GM19455 (cell line): ENCODE results near the gene ELFN1.

ENCODE experiments used
- ATAC-seq: cut with Tn5 transposase; IDR thresholded peaks from one replicate; pipeline ENCODE4 v1.9.1; 2021; ENCODE audit not compliant: unreplicated experiment

The ELFN1 gene

DNA sequence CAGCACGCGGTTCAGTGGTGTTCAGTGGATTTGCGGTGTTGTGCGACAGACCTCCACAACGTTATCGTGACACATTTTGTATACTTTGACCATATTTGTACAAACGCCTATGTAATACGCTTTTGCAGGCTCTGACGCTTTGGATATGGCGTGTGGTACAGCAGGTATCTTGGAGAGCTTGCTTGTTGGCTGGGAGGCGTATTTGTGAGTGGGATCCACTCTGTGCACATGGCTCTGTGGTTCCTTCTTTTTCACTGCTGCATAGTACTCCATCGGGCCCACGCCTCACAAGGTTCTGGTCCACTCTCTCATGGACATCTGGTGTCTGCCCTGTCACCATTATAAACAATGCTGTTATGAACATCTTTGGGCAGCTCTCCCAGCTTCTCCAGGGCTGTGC, 53.2 kb downstream of the ELFN1 start:
- ATAC-seq = no peak

DNA sequence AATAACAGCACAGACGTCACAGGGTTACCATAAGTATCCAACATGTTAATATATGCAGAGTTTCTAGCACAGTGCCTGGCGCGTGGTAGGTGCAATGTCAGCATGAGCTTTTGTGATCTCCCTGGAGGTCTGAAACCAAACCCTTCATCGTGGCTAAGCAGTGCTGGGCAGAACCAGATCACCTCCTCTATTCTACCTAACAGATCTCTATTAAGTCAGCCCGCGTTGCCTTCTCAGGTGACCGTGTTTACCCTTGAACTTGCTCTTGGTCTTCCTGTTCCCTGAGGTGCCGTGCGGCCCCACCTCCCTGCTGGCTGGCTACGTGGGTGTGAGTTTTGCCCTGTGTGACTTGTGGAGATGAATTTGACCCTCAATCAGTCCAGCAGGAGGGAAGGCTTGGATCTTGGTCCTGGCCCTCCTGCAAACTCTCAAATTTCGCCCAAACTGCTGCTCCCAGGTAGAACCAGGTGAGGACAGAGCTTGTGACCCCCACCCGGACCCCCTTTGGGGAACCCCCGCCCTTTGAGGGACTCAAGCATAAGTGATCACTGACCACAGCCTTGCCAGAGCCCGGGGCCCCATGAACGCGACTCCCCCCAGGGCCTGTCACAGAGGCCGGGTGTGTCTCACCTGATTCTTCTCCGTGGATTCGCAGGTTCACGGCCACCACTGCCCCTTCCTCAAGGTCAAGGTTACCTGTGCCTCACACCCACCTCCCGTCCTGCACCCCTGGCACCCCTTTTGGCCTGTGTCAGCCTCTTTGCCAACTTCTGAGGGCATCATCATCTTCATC, 54.2 kb downstream of the ELFN1 start:
- ATAC-seq = no peak

GRCh38 chr7:1725199-1725690, 55.2 kb downstream of the ELFN1 start:
- no peak for ATAC-seq

GRCh38 chr7:1725766-1726630, 55.9 kb downstream of the ELFN1 start:
- no peak for ATAC-seq

GRCh38 chr7:1727079-1727478, 57.0 kb downstream of the ELFN1 start:
- no peak for ATAC-seq

GRCh38 chr7:1727812-1728570, 57.9 kb downstream of the ELFN1 start:
- no peak for ATAC-seq

- ATAC-seq = no peak
These were observed 59.1 kb downstream of the ELFN1 start for GRCh38 chr7:1729183-1729582.

DNA sequence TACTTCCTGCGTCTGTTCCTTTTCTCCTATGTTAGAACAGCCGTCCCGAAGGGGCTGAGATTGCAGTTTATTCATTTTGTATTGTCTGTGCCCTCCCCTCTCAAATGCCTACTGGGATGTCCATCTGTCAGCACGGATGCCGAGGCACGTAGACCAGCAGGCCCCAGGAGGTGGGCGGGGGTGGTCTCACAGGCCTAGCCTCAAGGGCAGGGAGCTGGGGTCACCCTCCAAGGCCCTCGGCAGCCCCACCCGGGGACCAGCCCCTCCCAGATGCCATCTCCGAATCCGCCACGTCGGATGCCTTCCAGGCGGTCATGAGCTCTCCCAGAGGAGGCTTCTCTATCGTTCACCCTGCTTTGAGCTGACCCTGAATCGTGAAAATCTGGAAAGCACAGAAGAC, 59.7 kb downstream of the ELFN1 start:
- no peak for ATAC-seq

- no peak for ATAC-seq
These were observed 62.0 kb downstream of the ELFN1 start for GRCh38 chr7:1732072-1732471.

DNA sequence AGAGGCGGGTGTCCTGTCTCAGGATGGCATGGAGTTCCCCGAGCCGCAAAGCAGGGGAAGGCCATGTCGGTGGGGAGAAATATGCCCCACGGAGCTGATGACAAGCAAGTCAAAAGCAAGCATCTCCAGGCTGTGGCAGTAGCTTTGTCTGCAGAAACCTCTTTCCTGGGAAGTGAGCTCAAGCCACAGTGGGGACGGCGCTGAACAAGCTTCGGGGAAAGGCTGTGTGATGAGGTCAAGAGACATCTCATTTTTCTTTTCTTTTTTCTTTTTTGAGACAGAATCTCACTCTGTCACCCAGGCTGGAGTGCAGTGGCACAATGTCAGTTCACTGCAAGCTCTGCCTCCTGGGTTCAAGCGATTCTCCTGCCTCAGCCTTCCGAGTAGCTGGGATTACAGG, 62.6 kb downstream of the ELFN1 start:
- no peak for ATAC-seq

GRCh38 chr7:1733206-1733907, 63.3 kb downstream of the ELFN1 start:
- no peak for ATAC-seq

DNA sequence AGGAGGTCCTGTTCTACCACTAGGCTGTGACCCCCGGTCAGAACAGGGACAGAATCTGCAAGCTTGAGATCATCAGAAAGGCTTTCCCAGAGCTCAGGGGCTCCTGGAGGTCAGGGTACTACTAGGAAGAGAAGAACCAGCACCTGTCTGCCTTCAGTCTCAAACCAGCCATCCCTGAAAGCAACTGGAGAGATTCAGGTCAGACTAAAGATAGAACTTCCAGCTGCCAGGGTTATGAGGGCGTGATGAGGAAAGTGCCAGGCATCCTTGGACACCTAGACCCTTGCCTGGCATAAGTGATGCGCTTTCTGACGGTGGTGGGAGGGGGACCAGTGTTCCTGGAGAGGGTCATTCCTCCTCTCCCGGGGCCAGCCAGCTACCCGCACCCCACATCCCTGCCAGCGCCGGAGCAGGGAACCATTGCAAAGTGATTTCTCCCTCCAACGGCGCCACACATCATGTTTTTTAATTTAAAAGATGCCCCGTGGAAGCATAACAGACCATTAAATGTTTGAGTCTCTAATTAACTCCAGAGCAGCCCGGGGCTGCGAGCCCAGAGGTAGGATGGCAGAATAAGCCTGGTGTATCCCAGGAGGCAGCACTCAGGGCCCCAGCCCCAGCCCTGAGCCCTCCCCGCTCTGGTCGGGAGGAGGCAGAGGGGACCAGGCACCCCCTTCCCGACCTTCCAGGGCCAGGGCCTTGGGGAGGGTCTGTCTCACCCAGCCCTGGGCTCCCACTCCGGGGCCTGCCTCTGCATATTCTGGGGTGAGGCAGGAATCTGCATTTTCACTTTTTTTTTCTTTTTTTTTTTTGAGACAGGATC, 64.0 kb downstream of the ELFN1 start:
- no peak for ATAC-seq

GRCh38 chr7:1735262-1735661, 65.2 kb downstream of the ELFN1 start:
- no peak for ATAC-seq

GRCh38 chr7:1735806-1736483, 65.9 kb downstream of the ELFN1 start:
- ATAC-seq = no peak

- no peak for ATAC-seq
These were observed 66.4 kb downstream of the ELFN1 start for GRCh38 chr7:1736484-1736817.

- ATAC-seq = no peak
These were observed 66.8 kb downstream of the ELFN1 start for GRCh38 chr7:1736830-1737229.

DNA sequence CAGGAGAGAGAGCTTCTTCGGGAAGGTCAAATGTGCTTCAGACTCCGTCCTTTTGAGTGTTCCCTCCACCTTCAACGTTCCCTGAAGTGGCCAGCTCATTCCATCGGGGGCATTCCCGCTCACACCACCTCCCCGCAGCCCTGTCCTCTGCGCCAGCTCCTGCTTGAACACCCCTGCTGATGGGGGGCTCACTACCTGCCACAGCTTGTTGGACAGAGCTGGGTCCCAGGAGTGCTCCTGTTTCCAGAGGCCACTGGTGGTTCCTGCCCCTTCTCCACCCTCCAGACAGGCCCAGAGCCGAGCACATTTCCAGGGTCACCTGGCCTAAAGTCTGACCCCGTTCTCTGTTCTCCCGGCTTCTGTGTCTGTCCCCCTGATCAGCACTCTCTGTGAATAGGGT, 67.4 kb downstream of the ELFN1 start:
- ATAC-seq = no peak

DNA sequence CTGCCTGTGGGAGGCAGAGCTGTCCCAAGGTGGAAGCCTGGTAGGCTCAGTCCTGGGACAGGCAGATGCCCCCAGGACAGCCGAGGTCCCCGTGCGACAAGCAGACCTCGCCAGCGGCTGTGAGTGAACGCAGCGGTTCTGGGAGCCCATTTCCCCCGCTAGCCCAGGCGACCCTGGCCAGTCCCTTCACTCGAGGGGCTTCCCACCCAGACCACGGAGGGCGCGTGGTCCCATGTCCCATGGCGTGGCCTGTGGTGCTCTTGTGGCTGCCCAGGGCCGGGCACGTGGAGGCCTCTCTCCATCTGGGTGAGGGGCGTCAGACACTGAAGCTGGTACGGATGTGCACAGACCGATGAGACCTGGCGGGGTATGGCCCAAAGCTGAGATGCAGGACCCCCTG, 67.9 kb downstream of the ELFN1 start:
- no peak for ATAC-seq

DNA sequence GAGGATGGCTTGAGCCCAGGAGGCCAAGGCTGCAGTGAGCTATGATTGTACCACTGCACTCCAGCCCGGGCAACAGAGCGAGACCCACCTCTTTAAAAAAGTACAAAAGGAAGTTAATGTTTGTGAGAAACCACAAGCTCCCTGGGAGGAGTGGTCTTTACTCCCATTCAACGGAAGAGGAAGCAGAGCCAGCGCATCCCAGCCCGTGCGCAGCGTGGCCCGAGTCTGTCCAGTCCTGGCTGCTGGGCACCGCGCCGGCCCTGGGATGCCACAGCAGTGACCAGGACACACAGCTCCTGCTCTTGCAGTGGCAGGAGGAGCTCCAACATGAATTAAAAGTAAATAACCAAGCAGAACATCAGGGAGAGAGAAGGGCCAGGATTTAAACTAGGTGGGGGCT, 68.4 kb downstream of the ELFN1 start:
- ATAC-seq = no peak
